Globus pallidus (tissue), 1 donor: ENCODE data around the gene RPTOR.

Experiments
- DNase-seq: peaks from one replicate; pipeline ENCODE4 v3.0.0-alpha.2; 2015; ENCODE audit warnings: low spot score

Gene RPTOR

GRCh38 chr17:80998748-80999535 is 454.3 kb downstream of the RPTOR start:
- DNase-seq, result no peak

- no peak for DNase-seq
These were observed 455.1 kb downstream of the RPTOR start for GRCh38 chr17:80999536-81000333.

GRCh38 chr17:81000334-81000630 is 455.6 kb downstream of the RPTOR start:
- no peak for DNase-seq

- DNase-seq, result no peak
These were observed 456.2 kb downstream of the RPTOR start for GRCh38 chr17:81000631-81001357.

GRCh38 chr17:81002013-81002384 is 457.4 kb downstream of the RPTOR start:
- no peak for DNase-seq

- DNase-seq, result peak; percentile 44
These were observed 458.0 kb downstream of the RPTOR start for GRCh38 chr17:81002409-81003361.

GRCh38 chr17:81003711-81004475 is 459.3 kb downstream of the RPTOR start:
- DNase-seq, result no peak

- no peak for DNase-seq
These were observed 462.3 kb downstream of the RPTOR start for GRCh38 chr17:81006891-81007290.

GRCh38 chr17:81008140-81008539 is 463.5 kb downstream of the RPTOR start:
- DNase-seq, result no peak

GRCh38 chr17:81009136-81009535 is 464.5 kb downstream of the RPTOR start:
- DNase-seq, result no peak

- no peak for DNase-seq
These were observed 466.3 kb downstream of the RPTOR start for GRCh38 chr17:81010935-81011334.

GRCh38 chr17:81011951-81012350 is 467.3 kb downstream of the RPTOR start:
- DNase-seq, result no peak

GRCh38 chr17:81012574-81013447 is 468.2 kb downstream of the RPTOR start:
- DNase-seq, result no peak

- DNase-seq, result no peak
These were observed 469.0 kb downstream of the RPTOR start for GRCh38 chr17:81013642-81014041.

- no peak for DNase-seq
These were observed 470.5 kb downstream of the RPTOR start for GRCh38 chr17:81015136-81015535.
